Neural cell (in vitro differentiated cells): Measurements from ENCODE around the gene PDIA2. TPM values are rescaled to one million over a fixed set of nuclear protein-coding genes. Genes with fewer than 3 reads are reported as not detected.

ENCODE experiments used
- H2AFZ ChIP-seq: fragments of 200-600, 300-800 bp; sonication (generic), shearing (Covaris generic); 2 replicates; pipeline ENCODE4 v1.6.0; 2014; ENCODE audit warnings: low read depth, mild to moderate bottlenecking, antibody characterized with exemption, low read length, moderate library complexity
- H3F3A ChIP-seq: fragments of 200-600 bp; shearing (Covaris generic); 2 replicates; pipeline ENCODE4 v1.6.1; 2016; ENCODE audit warnings: mild to moderate bottlenecking, moderate library complexity, mixed read lengths, antibody characterized with exemption, low read length; ENCODE audit not compliant: insufficient read depth, poor library complexity, severe bottlenecking
- H3K27ac ChIP-seq: fragments of 200-600, 300-800 bp; sonication (generic), shearing (Covaris generic); 2 replicates; pipeline ENCODE4 v1.5.1; 2014; ENCODE audit warnings: mild to moderate bottlenecking, low read length, moderate library complexity
- H3K27me3 ChIP-seq: fragments of 300-800, 200-600 bp; sonication (generic), shearing (Covaris generic); 2 replicates; pipeline ENCODE4 v1.6.0; 2014; ENCODE audit warnings: mild to moderate bottlenecking, low read depth, low read length, moderate library complexity; ENCODE audit not compliant: insufficient read depth
- H3K36me3 ChIP-seq: fragments of 300-800, 200-600 bp; sonication (generic), shearing (Covaris generic); 2 replicates; pipeline ENCODE4 v1.5.1; 2014; ENCODE audit warnings: mild to moderate bottlenecking, antibody characterized with exemption, low read length, moderate library complexity; ENCODE audit not compliant: insufficient read depth
- H3K4me2 ChIP-seq: fragments of 300-800, 200-600 bp; sonication (generic), shearing (Covaris generic); 2 replicates; pipeline ENCODE4 v1.6.0; 2014; ENCODE audit warnings: mild to moderate bottlenecking, low read length
- H3K4me3 ChIP-seq: fragments of 300-800, 200-600 bp; sonication (generic), shearing (Covaris generic); 2 replicates; pipeline ENCODE4 v1.5.1; 2014; ENCODE audit warnings: mild to moderate bottlenecking, low read length, moderate library complexity
- H3K79me2 ChIP-seq: fragments of 200-600 bp; shearing (Covaris generic); replicated peaks from 2 replicates; pipeline ENCODE4 v1.6.0; 2014; ENCODE audit warnings: mild to moderate bottlenecking, low read length, moderate library complexity; ENCODE audit not compliant: insufficient read depth
- H3K9ac ChIP-seq: fragments of 300-800, 200-600 bp; sonication (generic), shearing (Covaris generic); 2 replicates; pipeline ENCODE4 v1.6.1; 2016; ENCODE audit warnings: mild to moderate bottlenecking, low read length, mixed read lengths
- H3K9me2 ChIP-seq: fragments of 200-600 bp; shearing (Covaris generic); 2 replicates; pipeline ENCODE4 v1.6.1; 2016; ENCODE audit warnings: mild to moderate bottlenecking, low read length, mixed read lengths; ENCODE audit not compliant: insufficient read depth
- H3K9me3 ChIP-seq: fragments of 200-600, 300-800 bp; sonication (generic), shearing (Covaris generic); 2 replicates; pipeline ENCODE4 v1.6.1; 2016; ENCODE audit warnings: mild to moderate bottlenecking, mixed run types, low read length, moderate library complexity, mixed read lengths
- H4K20me1 ChIP-seq: fragments of 200-600 bp; shearing (Covaris generic); 2 replicates; pipeline ENCODE4 v1.6.1; 2016; ENCODE audit warnings: mild to moderate bottlenecking, mixed run types; ENCODE audit not compliant: insufficient read depth
- CTCF ChIP-seq: fragments of 450-650 bp; IDR thresholded peaks from 2 replicates; pipeline ENCODE4 v1.5.1; 2014; ENCODE audit warnings: antibody characterized with exemption, mild to moderate bottlenecking, moderate library complexity; ENCODE audit not compliant: poor library complexity, severe bottlenecking
- EP300 ChIP-seq: fragments of 450-650 bp; conservative IDR thresholded peaks from 2 replicates; pipeline ENCODE4 v1.6.1; 2014; ENCODE audit warnings: antibody characterized with exemption, mild to moderate bottlenecking, moderate library complexity; ENCODE audit not compliant: poor library complexity, severe bottlenecking
- EZH2 ChIP-seq: fragments of 200-600, 300-800 bp; shearing (Covaris generic), sonication (generic); IDR thresholded peaks from 2 replicates; pipeline ENCODE4 v1.6.1; 2014; ENCODE audit warnings: antibody characterized with exemption, low read length, borderline replicate concordance, mild to moderate bottlenecking; ENCODE audit not compliant: insufficient read depth, poor library complexity, severe bottlenecking
- MXI1 ChIP-seq: fragments of 450-650 bp; conservative IDR thresholded peaks from 2 replicates; pipeline ENCODE4 v1.6.1; 2014; ENCODE audit warnings: antibody characterized with exemption, mild to moderate bottlenecking; ENCODE audit not compliant: poor library complexity, severe bottlenecking
- POLR2AphosphoS5 ChIP-seq: IDR thresholded peaks from 2 replicates; pipeline ENCODE4 v1.6.1; 2012
- RAD21 ChIP-seq: fragments of 450-650 bp; conservative IDR thresholded peaks from 2 replicates; pipeline ENCODE4 v1.6.1; 2014; ENCODE audit warnings: antibody characterized with exemption, mild to moderate bottlenecking, moderate library complexity
- REST ChIP-seq: IDR thresholded peaks from 2 replicates; pipeline ENCODE4 v1.6.1; 2012; ENCODE audit warnings: borderline replicate concordance
- SMC3 ChIP-seq: fragments of 450-650 bp; conservative IDR thresholded peaks from 2 replicates; pipeline ENCODE4 v1.6.1; 2014; ENCODE audit warnings: antibody characterized with exemption, mild to moderate bottlenecking, moderate library complexity; ENCODE audit not compliant: poor library complexity
- TAF1 ChIP-seq: IDR thresholded peaks from 2 replicates; pipeline ENCODE4 v1.6.1; 2012; ENCODE audit warnings: low read depth
- polyA plus RNA-seq: library from polyadenylated mRNA; depleted of rRNA; stranded (reverse); fragments of >200 nt; gene quantifications from 2 replicates; pipeline ENCODE4 v1.2.3, GENCODE V29; 2014

PDIA2 gene
- polyA plus RNA-seq, 1 donor from 2014 or later, result 109 TPM

- no peak overlapping the region for H3K27ac ChIP-seq
- no peaks in the 10 kb centered on the region for H3K9me2 ChIP-seq
- TF ChIP-seq EZH2 (no peak), CTCF (no peak), RAD21 (no peak), REST (no peak), POLR2AphosphoS5 (no peak), MXI1 (no peak), TAF1 (no peak), SMC3 (no peak), EP300 (no peak)
- H3K27me3 ChIP-seq, result peaks cover 13% of the 10 kb centered on the region
- H3K9me3 ChIP-seq, result no peaks in the 10 kb centered on the region
- H3K36me3 ChIP-seq, result no peaks in the 10 kb centered on the region
- no peaks in the 10 kb centered on the region for H3K79me2 ChIP-seq
- no peak overlapping the region for H2AFZ ChIP-seq
- H4K20me1 ChIP-seq, result no peaks in the 10 kb centered on the region
- no peaks in the 10 kb centered on the region for H3F3A ChIP-seq
- no peak overlapping the region for H3K9ac ChIP-seq
- no peak overlapping the region for H3K4me3 ChIP-seq
- no peak overlapping the region for H3K4me2 ChIP-seq
Measured at GRCh38 chr16:270381-271255, 12.3 kb upstream of the PDIA2 start.

- Histone ChIP-seq H4K20me1 (no peaks in the 10 kb centered on the region), H3K4me2 (no peak overlapping the region), H3K9me2 (no peaks in the 10 kb centered on the region), H2AFZ (no peak overlapping the region), H3F3A (no peaks in the 10 kb centered on the region), H3K36me3 (no peaks in the 10 kb centered on the region), H3K9ac (no peak overlapping the region), H3K79me2 (no peaks in the 10 kb centered on the region), H3K4me3 (no peak overlapping the region), H3K9me3 (no peaks in the 10 kb centered on the region), H3K27ac (no peak overlapping the region), H3K27me3 (peaks cover 21% of the 10 kb centered on the region)
- TF ChIP-seq EP300, result no peak
- no peak for TF ChIP-seq MXI1
- no peak for TF ChIP-seq TAF1
- TF ChIP-seq RAD21, result no peak
Measured at GRCh38 chr16:272633-273546, 10.1 kb upstream of the PDIA2 start.
